ENCODE results near the gene TIE1. TPM values are rescaled to one million over a fixed set of nuclear protein-coding genes. Genes with fewer than 3 reads are reported as not detected.

Gene TIE1
- total and polyA plus RNA-seq, 9 of the 15 experiments (the other 6 are each of a cell fraction or from before 2014, with no cell fraction given), result 0.07 to 0.49 (median 0.14) TPM; not detected in 4

- in situ Hi-C loops (cut with MboI), result no loop called here
- Histone ChIP-seq H3K4me1 (replicated peaks in 1 of 2; ENCODE audit: control insufficient read depth in 2 of 2, insufficient read depth in 2 of 2, low read length in 2 of 2) (peaks cover 3 to 19% of the 10 kb centered on the region in 2 experiments; a peak in 3 of 5 replicates), H3K9me1 (ENCODE audit: control insufficient read depth, insufficient read depth, low read length) (no peaks in the 10 kb centered on the region), H3K36me3 (ENCODE audit: control insufficient read depth, insufficient read depth, low read length) (no peaks in the 10 kb centered on the region), H3K27me3 (ENCODE audit: control insufficient read depth in 2 of 2, insufficient read depth in 2 of 2, low read length in 2 of 2) (peaks cover 10 to 58% of the 10 kb centered on the region in 2 experiments; a peak in 3 of 5 replicates), H3K79me2 (ENCODE audit: control insufficient read depth, insufficient read depth, low read length) (no peaks in the 10 kb centered on the region), H4K20me1 (replicated peaks; ENCODE audit: control insufficient read depth, insufficient read depth, low read length) (0 out of 2 replicates have a peak, but pooled peaks cover 4% of the 10 kb centered on the region), H3K4me2 (ENCODE audit: insufficient read depth, low read length) (no peak overlapping the region), H3K27ac (ENCODE audit: extremely low read depth, low read depth, low read length) (no peak overlapping the region), H3K9me3 (replicated peaks; ENCODE audit: control insufficient read depth, insufficient read depth, low read depth, low read length) (no peaks in the 10 kb centered on the region), H3K4me3 (no peak overlapping the region), H2AFZ (ENCODE audit: low read depth, low read length) (no peak overlapping the region), H3K9ac (ENCODE audit: insufficient read depth in 1 of 2, low read depth in 2 of 2, low read length in 2 of 2) (peak overlapping the region in 1 of 2 experiments; percentile 51; a peak in 2 of 4 replicates)
- DNase-seq (ENCODE audit: extremely low read depth in 1 of 4, low spot score in 3 of 4), result no peak
- POLR2A ChIA-PET, result no interaction called here
- no peak for TF ChIP-seq ZKSCAN8 (CRISPR knock-in tag; IDR thresholded peaks at IDR 0.05)
- TF ChIP-seq FOXO4 (CRISPR knock-in tag; IDR thresholded peaks at IDR 0.05), result no peak
- no peak for TF ChIP-seq CEBPB (tag; IDR thresholded peaks at IDR 0.05)
- TF ChIP-seq TGIF2 (CRISPR knock-in tag; IDR thresholded peaks at IDR 0.05), result no peak
- TF ChIP-seq ARID3A (IDR thresholded peaks at IDR 0.05; ENCODE audit: borderline replicate concordance, low read depth, low read length), result no peak
- no peak for ATAC-seq
- CTCF ChIA-PET (ENCODE audit: low intra/inter-chr PET ratio), result no interaction called here
- intact Hi-C loops (cut with micrococcal nuclease), result no loop called here
- FAIRE-seq, result no peak
- 22% methylated on average over 10 of the region's 10 CpGs for WGBS (ENCODE audit: insufficient coverage, low coverage, missing lambda C conversion rate)
- no TSS peak for BruUV-seq (replicated peaks)
Measured at GRCh38 chr1:43313771-43314170, 13.0 kb downstream of the TIE1 start.
